GM18520 (cell line): ENCODE data around the gene ARID1B.

Experiments used
- ATAC-seq: cut with Tn5 transposase; IDR thresholded peaks from one replicate; pipeline ENCODE4 v1.9.1; 2021; ENCODE audit not compliant: unreplicated experiment

ARID1B gene

DNA sequence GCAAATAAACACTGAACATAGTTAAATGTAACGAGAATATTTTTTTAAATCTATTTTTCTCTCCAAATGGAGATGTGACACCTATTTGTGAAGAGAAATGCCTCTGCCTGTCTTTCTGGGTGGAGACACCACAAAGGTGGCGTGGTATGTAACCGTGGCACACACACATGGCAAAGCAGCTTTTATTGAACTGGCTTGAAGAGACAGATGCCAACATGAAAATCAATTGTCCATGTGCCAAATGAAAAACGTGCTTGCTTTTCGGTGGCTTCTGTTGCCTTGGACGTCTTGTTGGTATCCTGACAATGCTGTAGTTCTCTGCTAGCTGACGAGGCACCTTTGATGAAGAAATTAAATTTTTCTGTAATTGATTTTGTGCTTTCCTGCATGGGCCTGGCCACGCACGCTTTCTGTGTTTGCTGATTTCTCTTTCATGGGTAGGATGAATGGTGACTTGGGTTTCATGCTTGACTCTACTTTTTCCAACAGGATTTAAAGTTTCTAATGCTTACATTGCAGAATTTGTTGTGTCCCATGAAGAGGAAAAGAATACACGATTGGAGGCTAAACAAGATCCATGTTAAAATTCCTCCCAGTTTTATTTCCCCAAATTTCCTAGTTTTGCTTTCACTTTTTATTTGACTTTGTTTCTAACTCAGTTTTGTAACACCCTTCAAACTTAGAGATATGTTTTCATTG is 343.5 kb downstream of the ARID1B start:
- no peak for ATAC-seq

DNA sequence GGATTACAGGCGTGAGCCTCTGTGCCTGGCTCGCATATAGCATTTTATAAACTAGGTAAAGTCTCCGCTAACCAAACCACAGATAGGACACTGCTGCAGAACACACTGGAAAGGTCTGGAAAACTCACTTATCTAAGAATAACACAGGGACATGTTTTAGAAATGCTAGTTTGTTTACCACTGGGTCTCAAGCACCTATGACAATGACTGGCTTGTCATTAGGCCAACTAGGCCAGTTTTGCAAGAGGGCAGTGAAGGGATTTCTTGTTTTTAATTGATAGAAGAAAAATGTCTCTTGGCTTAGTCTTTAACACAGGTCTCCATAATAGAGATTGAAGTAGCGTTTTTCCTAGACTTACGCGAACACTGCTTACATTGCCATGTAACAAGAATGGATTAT is 344.7 kb downstream of the ARID1B start:
- ATAC-seq = no peak

DNA sequence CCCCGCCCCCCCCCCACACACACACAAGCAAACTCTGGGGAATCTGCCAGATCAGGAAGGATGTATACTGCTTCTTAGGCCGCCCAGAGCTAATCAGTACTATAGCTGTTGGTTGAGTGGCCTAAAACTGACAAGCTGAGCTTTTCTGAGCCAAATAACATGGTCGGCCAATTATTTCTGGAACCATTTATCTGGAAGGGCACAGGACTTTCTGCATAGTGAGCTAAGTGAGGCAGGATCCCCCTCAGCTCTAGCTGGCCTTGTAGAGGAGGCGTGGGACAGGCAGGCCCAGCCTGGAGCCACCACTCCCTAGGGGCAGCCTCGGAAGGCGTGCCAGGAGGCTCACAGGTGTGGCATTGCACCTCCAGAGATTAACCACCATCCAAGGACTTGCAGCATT is 346.1 kb downstream of the ARID1B start:
- ATAC-seq = no peak

DNA sequence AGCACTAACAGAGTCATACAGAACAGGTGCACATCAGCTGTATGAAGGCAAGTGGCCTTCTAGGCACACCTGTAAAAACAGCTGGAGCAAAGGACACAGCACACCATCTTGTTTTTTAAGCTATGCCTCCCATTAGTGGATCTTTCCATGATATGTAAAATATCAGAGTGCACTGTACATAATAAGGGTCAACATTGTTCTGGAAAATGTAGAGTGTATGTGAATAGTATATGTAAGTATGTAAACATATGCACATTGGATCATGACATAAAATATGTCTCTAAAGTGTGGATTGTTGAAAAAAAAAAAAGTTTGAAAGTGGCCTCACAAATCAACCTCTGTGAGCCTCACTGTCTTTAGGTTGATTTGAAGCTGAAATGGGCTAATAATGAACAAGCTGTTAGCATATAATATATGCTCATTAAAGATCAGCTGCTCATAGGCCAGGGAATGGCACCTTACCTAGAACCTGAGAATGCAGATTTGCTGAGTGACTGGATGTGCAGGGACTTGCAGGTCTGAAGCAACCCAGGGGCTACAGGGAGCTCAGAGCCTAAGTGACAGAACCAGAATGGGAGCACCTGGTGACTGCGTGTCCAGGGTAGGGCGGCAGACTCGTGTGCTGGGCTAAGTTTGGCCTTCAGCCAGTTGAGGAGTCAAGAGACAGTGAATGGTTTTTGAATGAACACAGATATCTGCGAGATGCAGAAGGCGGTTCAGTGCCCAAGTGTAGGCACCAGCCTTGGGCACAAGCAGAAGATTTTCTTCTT is 347.5 kb downstream of the ARID1B start:
- no peak for ATAC-seq

DNA sequence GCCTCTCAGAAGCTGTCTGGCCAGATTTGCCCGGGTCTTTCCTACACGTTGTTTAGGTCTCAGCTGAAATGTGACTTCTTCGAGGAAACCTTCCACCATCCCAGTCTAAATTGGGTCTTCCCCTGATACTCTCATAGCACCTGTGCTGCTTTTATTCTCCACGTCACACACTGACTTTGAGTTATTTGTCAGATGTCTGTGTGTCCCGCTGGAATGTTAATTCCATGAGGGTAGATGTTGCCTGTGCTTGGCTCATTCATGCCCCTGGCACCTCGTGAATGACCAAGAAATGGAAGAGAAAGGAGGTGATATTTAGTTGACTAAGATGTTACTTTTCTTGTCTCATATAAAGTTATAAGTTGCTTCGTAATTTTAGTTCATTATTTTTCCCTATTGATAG is 348.4 kb downstream of the ARID1B start:
- ATAC-seq = no peak

DNA sequence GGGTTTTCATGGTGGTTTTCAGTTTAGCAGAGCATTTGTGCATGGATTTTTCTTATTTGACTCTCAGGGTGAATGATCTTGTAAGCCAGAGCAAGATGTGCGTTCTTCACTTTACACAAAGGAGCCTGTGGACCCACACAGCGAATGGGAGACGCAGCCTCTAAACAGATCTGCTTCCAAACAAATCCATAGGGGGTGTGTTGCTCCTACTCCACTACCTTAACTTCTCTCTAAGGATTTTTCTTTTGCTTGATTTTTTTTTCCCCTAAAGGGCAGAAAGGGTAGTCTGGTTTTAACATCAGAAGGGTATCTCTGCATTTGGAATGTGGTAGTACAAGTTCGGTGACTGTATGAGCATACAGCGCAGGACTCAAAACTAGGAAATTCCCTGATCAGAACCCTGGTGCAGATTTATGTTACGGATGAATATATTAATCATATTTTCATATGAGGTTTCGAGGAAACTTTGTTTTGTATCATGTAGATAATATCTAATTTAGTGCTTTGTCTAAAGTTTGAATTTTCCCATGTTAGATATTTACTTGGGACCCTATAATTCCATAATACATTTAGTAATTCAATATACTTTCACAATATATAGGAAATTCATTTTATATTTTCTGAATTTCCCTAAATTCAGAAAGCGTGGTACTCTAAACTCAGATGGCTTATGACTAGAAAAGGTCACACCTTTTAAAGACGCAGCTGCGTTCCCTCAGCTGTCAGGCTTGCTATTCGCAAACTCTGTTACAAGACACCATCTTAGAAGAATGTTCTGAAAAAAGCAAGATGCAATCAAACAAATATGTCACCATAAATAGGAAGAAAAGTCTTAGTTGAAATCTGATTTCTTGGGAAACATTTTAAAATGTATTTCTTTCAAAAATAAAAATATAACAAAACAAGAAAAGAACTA is 349.3 kb downstream of the ARID1B start:
- ATAC-seq = no peak

DNA sequence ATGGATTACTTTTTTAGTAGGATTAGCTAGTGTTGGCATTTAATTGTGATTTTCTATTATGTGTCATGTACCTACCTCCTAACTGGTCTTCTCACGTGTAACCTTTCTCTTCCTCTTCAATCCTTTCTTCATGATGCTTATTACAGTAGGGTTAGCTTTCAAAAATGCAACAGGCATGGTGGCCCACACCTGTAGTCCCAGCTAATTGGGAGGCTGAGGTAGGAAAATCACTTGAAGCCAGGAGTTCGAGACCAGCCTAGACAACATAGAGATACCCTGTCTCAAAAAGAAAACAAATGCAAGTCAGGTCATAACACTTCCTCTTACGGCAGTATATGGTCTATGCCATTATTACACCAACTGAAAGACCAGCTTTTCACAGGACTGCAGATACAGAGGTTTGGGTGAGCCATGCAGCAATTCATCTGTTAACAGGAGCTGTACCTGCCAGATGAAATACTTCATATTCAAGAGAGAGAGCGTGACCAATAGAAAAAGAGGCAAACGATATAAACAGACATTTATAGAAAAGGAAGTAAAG is 351.1 kb downstream of the ARID1B start:
- ATAC-seq = no peak

DNA sequence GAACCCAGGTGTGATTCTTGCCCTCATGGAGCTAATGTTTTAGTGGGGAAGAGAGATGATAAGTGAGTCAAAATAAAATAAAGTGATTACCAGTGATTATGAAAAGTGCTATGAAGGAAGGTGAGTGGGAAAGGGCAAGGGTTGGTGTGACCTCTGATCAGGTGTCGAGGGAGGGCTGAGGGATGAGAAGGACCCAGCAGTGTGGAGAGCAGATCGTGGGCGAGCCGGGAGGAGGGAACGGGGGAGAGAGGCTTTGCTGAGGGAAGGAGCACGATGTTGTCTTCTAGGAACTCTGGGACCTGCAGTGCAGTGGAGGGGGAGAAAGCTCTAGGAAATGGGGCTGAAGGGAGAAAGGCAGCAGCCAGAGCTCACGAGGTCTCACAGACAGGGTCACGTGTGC is 354.1 kb downstream of the ARID1B start:
- ATAC-seq = no peak

DNA sequence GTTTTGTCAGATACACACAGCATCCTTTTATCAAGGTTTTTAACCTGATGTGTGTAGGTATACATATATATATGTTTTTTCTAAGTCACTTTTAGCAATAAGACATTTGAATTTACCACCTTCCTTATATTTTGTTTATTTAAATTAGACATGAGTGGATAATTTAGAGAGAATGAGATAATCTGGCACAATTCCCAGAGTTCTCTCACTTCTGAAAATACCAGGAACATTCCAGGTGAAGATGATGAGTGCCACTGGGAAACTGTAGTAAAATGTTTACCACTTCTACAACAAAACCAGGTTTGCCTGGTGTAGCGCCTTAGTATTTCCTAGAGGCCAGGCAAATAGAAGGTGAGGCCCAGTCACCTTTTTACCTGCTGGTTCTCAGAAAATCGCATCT is 356.7 kb downstream of the ARID1B start:
- no peak for ATAC-seq

DNA sequence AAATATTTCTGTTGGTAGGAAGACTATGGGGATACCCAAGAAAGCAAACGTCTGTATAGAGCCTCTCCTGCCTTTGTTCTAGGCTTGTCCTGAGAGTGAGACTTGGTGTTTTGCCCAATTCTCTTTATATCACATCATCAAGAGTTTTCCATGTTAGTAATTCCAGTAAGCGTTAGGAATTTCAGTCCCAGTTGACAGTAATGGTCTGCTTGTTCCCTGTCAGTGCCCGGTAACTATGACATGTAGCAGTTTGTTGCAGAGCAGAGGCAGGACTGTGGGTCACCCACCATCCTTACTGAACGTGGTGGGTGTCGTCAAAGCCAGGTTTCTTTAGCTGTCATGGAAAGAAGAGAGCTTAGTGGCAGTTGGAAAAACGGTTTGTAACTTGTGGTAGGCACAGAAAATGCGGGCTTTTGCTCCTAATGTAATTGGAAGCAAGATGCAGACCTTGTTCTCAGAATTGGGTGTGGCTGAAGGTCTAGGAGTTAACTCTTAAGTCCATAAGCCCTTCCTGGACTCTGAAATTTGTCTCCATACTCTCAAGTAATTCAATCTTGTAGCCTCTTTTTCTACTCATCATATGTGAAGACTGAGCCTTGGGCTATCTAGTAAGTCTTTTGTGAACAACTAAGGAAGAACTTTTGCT is 357.3 kb downstream of the ARID1B start:
- ATAC-seq = no peak

DNA sequence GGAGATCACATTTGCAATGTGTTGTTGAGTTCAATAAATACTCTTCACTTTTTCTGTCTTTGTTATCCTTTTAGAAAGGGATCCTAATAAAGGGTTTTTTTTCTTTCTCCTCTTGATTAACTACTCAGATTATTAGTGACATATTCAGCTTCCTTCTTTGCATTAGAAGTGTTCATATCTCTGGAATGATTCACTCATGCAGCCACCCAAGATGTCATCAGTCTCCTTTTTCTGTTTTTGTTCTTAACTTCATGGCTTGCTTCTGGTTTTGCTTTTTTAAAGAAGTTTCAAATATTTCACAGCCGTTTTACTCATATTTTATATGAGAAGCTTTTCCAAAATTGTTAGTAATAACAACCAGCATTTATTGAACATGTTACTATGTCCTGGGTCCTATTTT is 358.5 kb downstream of the ARID1B start:
- ATAC-seq = no peak

DNA sequence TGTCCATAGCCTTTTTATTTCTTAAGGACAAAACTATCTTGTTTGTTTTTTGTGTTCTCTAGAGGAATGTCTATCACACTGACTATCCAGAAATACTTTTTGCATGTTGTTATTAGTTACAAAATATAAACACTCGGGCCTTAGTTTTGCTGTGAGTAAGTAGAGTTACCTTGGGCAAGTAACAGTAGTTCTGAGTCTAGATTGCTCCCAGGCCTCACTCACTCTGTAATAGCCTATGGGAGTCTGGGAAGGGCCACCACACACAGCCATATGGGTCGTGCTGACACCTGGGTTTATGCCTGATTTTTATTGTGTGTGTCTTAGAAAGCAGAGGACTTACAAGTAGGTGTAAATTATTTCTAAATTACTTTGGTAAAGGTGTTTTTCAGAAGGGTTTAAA is 360.3 kb downstream of the ARID1B start:
- ATAC-seq = no peak

DNA sequence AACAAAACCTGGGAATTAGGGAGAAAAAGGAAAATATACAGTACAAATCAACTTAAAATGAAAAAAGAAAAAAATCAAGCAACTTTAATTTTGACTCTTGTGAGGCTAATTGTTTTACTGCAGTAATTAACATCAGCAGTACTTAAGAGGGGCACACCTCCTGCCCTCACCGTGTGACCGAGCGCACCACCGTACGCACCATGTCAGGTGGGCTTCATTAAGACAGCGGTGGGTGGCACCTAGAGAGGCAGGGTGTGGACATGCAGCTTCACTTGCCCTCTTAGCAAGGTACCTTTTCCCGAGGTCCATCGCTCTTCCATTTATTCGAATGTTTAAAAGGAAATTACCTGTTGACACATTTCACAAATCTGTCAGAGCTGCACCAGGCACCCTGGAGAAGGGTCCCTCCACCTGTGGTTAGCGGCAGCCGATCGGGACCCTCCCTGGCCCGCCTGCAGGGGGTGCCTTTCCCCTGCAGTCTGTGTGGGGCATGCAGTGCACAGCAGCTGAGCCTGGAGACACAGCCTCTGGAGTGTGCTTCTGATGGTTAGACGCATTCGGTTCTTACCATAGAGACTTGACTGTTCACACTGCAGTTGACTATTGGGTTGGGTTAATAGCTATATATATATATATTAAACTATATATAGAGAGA is 362.0 kb downstream of the ARID1B start:
- ATAC-seq = no peak

DNA sequence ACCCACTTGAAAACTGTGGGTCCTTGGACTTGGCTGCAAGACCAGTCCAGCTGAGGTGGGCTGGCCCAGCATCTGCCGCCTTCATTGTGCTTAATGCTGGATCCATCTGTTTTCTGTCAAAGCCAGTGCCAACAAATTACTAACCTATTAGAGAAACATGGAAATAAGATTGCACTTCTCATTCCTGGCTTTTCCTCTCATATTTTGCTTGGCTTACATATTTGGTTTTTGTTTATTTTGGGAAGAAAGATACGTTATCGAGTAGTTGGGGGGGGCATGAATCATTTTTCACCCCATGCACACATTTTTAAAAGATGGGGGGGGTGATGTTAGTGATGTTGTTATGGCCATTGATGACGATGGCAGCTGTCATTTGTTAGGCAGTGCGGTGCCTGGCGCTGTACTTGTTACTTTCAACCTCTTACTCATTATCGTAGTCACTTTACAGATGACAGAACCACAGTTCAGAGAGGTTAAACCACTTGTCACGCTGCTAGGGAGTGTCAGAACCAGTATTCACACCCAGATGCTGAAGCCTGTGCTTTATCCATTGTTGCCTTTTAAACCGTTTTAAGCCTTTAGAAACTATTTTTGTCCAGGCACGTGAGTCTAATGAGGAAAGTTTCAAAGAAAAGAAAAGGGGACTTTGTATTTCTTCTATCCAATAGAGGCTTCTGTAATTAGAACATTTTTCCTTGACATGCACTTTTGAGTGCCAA is 366.2 kb downstream of the ARID1B start:
- ATAC-seq = peak; percentile 99

DNA sequence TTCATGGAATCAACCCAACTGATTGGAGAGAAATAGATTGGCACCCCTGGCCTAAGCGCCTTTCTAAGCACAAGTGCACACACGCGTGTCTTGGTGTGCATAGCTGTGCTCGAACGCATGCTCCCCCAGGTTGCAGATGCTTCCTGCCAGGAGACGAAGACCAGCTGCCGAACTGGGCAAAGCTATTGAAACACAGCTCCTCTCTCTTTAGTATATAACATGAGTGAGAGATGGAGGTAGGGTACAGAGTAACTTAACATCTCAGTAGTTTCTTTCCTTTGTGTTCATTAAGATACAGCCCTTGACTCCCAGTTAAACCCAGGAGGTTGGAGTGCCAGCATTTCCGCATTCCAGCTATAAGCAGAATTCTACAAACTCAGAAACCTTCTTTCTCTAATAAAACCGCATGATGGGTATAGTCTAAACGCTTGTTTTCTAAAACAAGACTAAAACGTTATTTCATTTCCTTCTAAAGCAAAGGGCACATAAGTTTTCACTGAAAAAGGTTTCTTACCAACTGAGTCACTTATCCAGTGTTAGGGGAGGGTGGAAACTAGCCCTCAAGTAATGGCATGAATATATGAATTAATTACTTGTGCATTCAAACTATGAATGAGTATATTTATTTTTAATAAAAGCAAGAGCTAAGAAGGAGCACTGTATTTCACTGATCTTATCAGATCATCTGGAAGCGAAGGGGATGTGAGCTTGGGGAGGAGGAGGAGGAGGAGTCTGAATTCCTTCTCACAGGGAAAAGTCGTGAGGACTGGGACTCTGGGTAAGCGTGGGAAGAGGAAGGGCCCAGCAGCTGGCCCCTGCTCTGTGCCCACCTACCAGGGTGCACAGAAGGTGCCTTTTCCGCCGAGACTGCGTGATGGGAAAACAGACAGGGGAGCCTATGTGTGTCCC is 367.0 kb downstream of the ARID1B start:
- no peak for ATAC-seq

DNA sequence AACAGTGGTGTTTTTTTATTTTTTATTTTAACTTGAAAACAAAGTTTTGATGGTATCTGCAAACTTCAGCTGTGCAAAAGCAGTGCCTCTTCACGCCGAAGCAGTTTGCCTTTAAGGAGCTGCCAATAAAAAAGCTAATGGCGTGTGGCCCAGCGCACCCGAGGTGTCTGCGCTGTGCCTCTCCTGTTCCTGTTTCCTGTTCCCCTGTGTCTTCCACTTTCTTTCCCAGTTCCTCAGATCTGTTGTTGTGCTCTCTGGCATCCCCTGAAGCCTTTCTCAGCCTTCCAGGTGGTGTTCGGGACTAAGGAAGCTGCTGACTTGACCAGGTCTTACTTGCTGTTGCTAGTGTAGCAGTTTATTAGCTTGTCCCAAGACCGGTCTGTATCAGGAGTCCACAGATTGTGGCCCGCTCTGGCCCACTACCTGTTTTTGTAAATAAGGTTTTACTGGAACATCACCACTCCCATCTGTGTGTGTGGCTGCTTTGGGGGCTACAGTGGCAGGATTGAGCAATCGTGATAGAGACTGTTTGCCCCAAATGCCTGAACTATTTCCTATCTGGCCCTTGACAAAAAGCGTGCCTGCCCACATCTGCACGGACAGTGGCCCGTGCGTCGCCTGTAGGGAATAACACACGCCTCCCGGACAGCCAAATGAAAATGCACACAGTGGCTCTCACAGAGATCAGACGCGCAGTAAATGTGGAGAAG is 367.8 kb downstream of the ARID1B start:
- no peak for ATAC-seq

DNA sequence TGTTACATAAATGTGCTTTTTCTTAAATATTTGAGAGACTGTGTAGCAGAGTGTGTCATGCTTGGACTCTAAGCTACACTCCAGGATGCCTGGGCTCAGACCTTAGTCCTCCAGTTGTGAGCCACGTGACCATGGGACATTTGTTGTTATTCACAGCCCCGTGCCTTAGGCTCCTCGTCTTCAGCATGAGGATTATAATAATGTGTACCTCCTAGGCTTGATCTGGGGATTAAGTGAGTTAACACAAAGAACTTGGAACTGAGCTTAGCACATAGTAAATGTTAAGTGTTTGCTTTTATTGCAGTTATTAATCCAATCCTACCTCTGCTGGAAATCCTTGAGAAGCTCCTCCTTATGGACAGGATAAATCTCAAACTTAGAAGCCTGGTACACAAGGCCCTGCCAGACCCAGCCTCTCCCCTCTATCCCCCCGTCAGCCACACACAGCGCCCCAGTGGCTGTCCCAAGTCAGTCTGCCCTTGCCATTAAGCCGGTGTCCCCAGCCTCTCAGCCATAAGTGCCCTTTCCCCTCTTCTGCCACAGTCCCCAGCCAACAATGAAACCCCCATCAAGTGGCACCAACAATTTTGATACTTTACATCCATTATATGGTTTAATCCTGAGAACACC is 368.6 kb downstream of the ARID1B start:
- no peak for ATAC-seq
